Measurements from ENCODE around the gene RUNX2.

- no peak for TF ChIP-seq POLR2A (IDR thresholded peaks at IDR 0.05)
- TF ChIP-seq, protein P1, sequence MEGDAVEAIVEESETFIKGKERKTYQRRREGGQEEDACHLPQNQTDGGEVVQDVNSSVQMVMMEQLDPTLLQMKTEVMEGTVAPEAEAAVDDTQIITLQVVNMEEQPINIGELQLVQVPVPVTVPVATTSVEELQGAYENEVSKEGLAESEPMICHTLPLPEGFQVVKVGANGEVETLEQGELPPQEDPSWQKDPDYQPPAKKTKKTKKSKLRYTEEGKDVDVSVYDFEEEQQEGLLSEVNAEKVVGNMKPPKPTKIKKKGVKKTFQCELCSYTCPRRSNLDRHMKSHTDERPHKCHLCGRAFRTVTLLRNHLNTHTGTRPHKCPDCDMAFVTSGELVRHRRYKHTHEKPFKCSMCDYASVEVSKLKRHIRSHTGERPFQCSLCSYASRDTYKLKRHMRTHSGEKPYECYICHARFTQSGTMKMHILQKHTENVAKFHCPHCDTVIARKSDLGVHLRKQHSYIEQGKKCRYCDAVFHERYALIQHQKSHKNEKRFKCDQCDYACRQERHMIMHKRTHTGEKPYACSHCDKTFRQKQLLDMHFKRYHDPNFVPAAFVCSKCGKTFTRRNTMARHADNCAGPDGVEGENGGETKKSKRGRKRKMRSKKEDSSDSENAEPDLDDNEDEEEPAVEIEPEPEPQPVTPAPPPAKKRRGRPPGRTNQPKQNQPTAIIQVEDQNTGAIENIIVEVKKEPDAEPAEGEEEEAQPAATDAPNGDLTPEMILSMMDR (IDR thresholded peaks at IDR 0.05 in 8 of 11, conservative IDR thresholded peaks at IDR 0.05 in 3 of 11): no peak
Observed at GRCh38 chr6:45386501-45386900, 58.4 kb downstream of the RUNX2 start.

All from spleen (tissue), 7 donors.